OCI-LY7 (cell line): ENCODE measurements around the gene KLF13. TPM values are rescaled to one million over a fixed set of nuclear protein-coding genes. Genes with fewer than 3 reads are reported as not detected.

Experiments used
- Bru-seq: library from RNA; stranded (reverse); fragments of 400-500 nt; gene quantifications from one replicate; lab custom pipeline; 2021; lab: Mats Ljungman, UMichigan
- BruChase-seq, 2 experiments: library from RNA; stranded (reverse); fragments of 400-500 nt; gene quantifications; one replicate each; lab custom pipeline; 2021; lab: Mats Ljungman, UMichigan
- BruUV-seq: library from RNA; stranded (reverse); fragments of 400-500 nt; replicated peaks from 2 replicates; lab custom pipeline; 2021; lab: Mats Ljungman, UMichigan
- CTCF ChIA-PET: fragments of 300-600 bp; sonication (Branson Sonifier 250); formaldehyde crosslinking; loops from one replicate; lab custom pipeline; 2022; ENCODE audit warnings: antibody characterized with exemption; ENCODE audit not compliant: unreplicated experiment; lab: Charles Lee
- POLR2A ChIA-PET: fragments of 300-600 bp; sonication (Branson Sonifier 250); formaldehyde crosslinking; loops from one replicate; lab custom pipeline; 2022; ENCODE audit warnings: antibody characterized with exemption; lab: Charles Lee
- DNase-seq: peaks from one replicate; pipeline ENCODE4 v3.0.0-alpha.2; 2015; ENCODE audit warnings: low spot score
- H2AFZ ChIP-seq: fragments of 200-600 bp; sonication (generic), shearing (Covaris generic); 2 replicates; pipeline ENCODE4 v1.6.1; 2014; ENCODE audit warnings: mild to moderate bottlenecking, antibody characterized with exemption, low read length, moderate library complexity
- H3K27ac ChIP-seq: fragments of 200-600 bp; sonication (generic); 2 replicates; pipeline ENCODE4 v1.5.1; 2014; ENCODE audit warnings: mixed run types, low read depth, mild to moderate bottlenecking, moderate library complexity, low read length, inconsistent platforms; ENCODE audit not compliant: poor library complexity, severe bottlenecking
- H3K36me3 ChIP-seq: fragments of 200-600 bp; sonication (generic); 2 replicates; pipeline ENCODE4 v1.6.1; 2014; ENCODE audit warnings: mild to moderate bottlenecking, antibody characterized with exemption, low read length, moderate library complexity, mixed read lengths; ENCODE audit not compliant: insufficient read depth
- H3K4me1 ChIP-seq: fragments of 200-600 bp; sonication (generic); 2 replicates; pipeline ENCODE4 v1.5.1; 2014; ENCODE audit warnings: mild to moderate bottlenecking, low read length; ENCODE audit not compliant: insufficient read depth, poor library complexity, severe bottlenecking
- H3K4me2 ChIP-seq: fragments of 200-600 bp; sonication (generic); 2 replicates; pipeline ENCODE4 v1.6.1; 2014; ENCODE audit warnings: mild to moderate bottlenecking, low read length
- H3K4me3 ChIP-seq: fragments of 200-600 bp; sonication (generic); 2 replicates; pipeline ENCODE4 v1.5.1; 2014; ENCODE audit warnings: mild to moderate bottlenecking, low read depth, low read length; ENCODE audit not compliant: poor library complexity, severe bottlenecking
- H3K79me2 ChIP-seq: fragments of 200-600 bp; sonication (generic); 2 replicates; pipeline ENCODE4 v1.6.1; 2016; ENCODE audit warnings: low read depth, mild to moderate bottlenecking, low read length, moderate library complexity, mixed read lengths; ENCODE audit not compliant: insufficient read depth
- H3K9me2 ChIP-seq: fragments of 200-600 bp; sonication (generic); 2 replicates; pipeline ENCODE4 v1.6.1; 2016; ENCODE audit warnings: mild to moderate bottlenecking, low read length, mixed read lengths; ENCODE audit not compliant: insufficient read depth
- H3K9me3 ChIP-seq: fragments of 200-600 bp; sonication (generic); 2 replicates; pipeline ENCODE4 v1.6.1; 2014; ENCODE audit warnings: mild to moderate bottlenecking, mixed run types, low read length, mixed read lengths
- H4K20me1 ChIP-seq: fragments of 200-600 bp; sonication (generic); 2 replicates; pipeline ENCODE4 v1.6.1; 2014; ENCODE audit warnings: mild to moderate bottlenecking, antibody characterized with exemption, low read length, moderate library complexity, mixed read lengths; ENCODE audit not compliant: insufficient read depth
- CTCF ChIP-seq: fragments of 200-600 bp; sonication (generic); conservative IDR thresholded peaks from 2 replicates; pipeline ENCODE4 v1.5.1; 2014; ENCODE audit warnings: mild to moderate bottlenecking, antibody characterized with exemption, low read length, moderate library complexity, mixed read lengths
- EZH2phosphoT487 ChIP-seq: fragments of 200-600 bp; sonication (generic); IDR thresholded peaks from 2 replicates; pipeline ENCODE4 v1.6.1; 2018; ENCODE audit warnings: low read depth, borderline replicate concordance, mild to moderate bottlenecking, mixed run types, antibody characterized with exemption, low read length, moderate library complexity, mixed read lengths
- intact Hi-C: fragments of 100-400 bp; cut with micrococcal nuclease; formaldehyde crosslinking; loops from one replicate; pipeline ENCODE4 v1.10.0; 2022; ENCODE audit not compliant: unreplicated experiment
- long read RNA-seq: library from polyadenylated mRNA; stranded (forward); transcript quantifications from one replicate; pipeline ENCODE4 v2.0.0, GENCODE V29; 2022
- total RNA-seq, 2 experiments: library from RNA; depleted of rRNA in 1 of 2; stranded (reverse); fragments of >200 nt in 1 of 2; shearing (Covaris generic) in 1 of 2; gene quantifications; 2 replicates each; pipeline ENCODE4 v1.2.3, GENCODE V29; 2014 to 2022

KLF13 gene
- 62.0 and 64.6 TPM in 2 replicates for total RNA-seq (2014; rRNA removed; shearing (Covaris generic))
- 62.6 and 63.2 TPM in 2 replicates for total RNA-seq (2022)
- Bru-seq, nascent RNA = percentile 77 among the genes with signal in this experiment
- BruChase-seq, experiment 1, labeled RNA remaining after a 6-hour chase = percentile 82 among the genes with signal in this experiment
- percentile 88 among the genes with signal in this experiment for BruChase-seq, experiment 2, labeled RNA remaining after a 2-hour chase
- long read RNA-seq, partial matches to known transcripts = 0 of 11 reads
- long read RNA-seq, other reads (novel, unspliced or antisense) = 11 of 11 reads

- H3K4me3 ChIP-seq = peak within 1 kb of the TSS; percentile 81
- CTCF ChIA-PET = interaction anchor here (1.0 kb wide), 1 partner anchor 18 kb away, joined by 3 read pairs; no protein-coding TSS in a partner anchor
- no TSS peak for BruUV-seq
- peaks cover 46% of the 10 kb centered on the region for H3K79me2 ChIP-seq
- intact Hi-C loops = loop anchor here (1.0 to 5.0 kb wide), 8 partner anchors 19 to 161 kb away; no protein-coding TSS in a partner anchor
- no peaks in the 10 kb centered on the region for H3K9me2 ChIP-seq
- H3K27ac ChIP-seq = peak within 1 kb of the TSS; percentile 94
- H3K4me2 ChIP-seq = peak within 1 kb of the TSS; percentile 92
- peaks cover 4% of the 10 kb centered on the region; the same call in 1 of the 2 replicates for H3K9me3 ChIP-seq
- H2AFZ ChIP-seq = peak within 1 kb of the TSS; percentile 7; the same call in 1 of the 2 replicates
- DNase-seq = peak; percentile 99
- H4K20me1 ChIP-seq = peaks cover 21% of the 10 kb centered on the region; the same call in 1 of the 2 replicates
- POLR2A ChIA-PET = interaction anchor here (0.6 to 2.9 kb wide), 12 partner anchors 14 to 337 kb away, joined by 3 to 15 read pairs (median 4); no protein-coding TSS in a partner anchor
- peaks cover 19% of the 10 kb centered on the region for H3K36me3 ChIP-seq
- peaks cover 47% of the 10 kb centered on the region for H3K4me1 ChIP-seq
- TF ChIP-seq EZH2phosphoT487 (no peak), CTCF (no peak; the same call in 1 of the 2 replicates)
Measured at GRCh38 chr15:31326156-31326874, at the start of gene KLF13. Gene KLF13 (plus strand): TSS chr15:31326835. CDS start chr15:31327213, 378 bp downstream.

- no peaks in the 10 kb centered on the region for H3K9me2 ChIP-seq
- H3K9me3 ChIP-seq = no peaks in the 10 kb centered on the region
- no peak overlapping the region for H3K4me3 ChIP-seq
- H2AFZ ChIP-seq = no peak overlapping the region
- CTCF ChIA-PET = interaction anchor here (0.9 kb wide), 1 partner anchor 13 kb away, joined by 3 read pairs; no protein-coding TSS in a partner anchor
- POLR2A ChIA-PET = interaction anchor here (0.6 to 1.2 kb wide), 3 partner anchors 8 to 261 kb away, joined by 3 to 5 read pairs (median 4); no protein-coding TSS in a partner anchor
- BruUV-seq = no TSS peak
- no peaks in the 10 kb centered on the region for H3K79me2 ChIP-seq
- H3K27ac ChIP-seq = no peak overlapping the region
- intact Hi-C loops = no loop called here
- peaks cover 28% of the 10 kb centered on the region for H3K4me1 ChIP-seq
- H3K36me3 ChIP-seq = no peaks in the 10 kb centered on the region
- no peak overlapping the region for H3K4me2 ChIP-seq
- H4K20me1 ChIP-seq = no peaks in the 10 kb centered on the region
- TF ChIP-seq EZH2phosphoT487 (no peak), CTCF (no peak)
- no peak for DNase-seq
Measured at GRCh38 chr15:31277335-31278060, 49.1 kb upstream of the KLF13 start.
